ENCODE data around the gene SPEF2. TPM values are rescaled to one million over a fixed set of nuclear protein-coding genes. Genes with fewer than 3 reads are reported as not detected.

SPEF2 gene
- polyA plus RNA-seq, 1 donor from 2014 or later: 18.5 TPM

GRCh38 chr5:35761541-35761940, 143.9 kb downstream of the SPEF2 start:
- no peak for TF ChIP-seq TAF1 (IDR thresholded peaks at IDR 0.05; ENCODE audit: low read depth)
- TF ChIP-seq MXI1 (conservative IDR thresholded peaks at IDR 0.05; ENCODE audit: poor library complexity, severe bottlenecking): no peak
- TF ChIP-seq SMC3 (conservative IDR thresholded peaks at IDR 0.05; ENCODE audit: poor library complexity): no peak
- no peak for TF ChIP-seq EZH2 (IDR thresholded peaks at IDR 0.05; ENCODE audit: borderline replicate concordance, insufficient read depth, low read length, poor library complexity, severe bottlenecking)
- no peak for TF ChIP-seq REST (IDR thresholded peaks at IDR 0.05; ENCODE audit: borderline replicate concordance)
- TF ChIP-seq EP300 (conservative IDR thresholded peaks at IDR 0.05; ENCODE audit: poor library complexity, severe bottlenecking): no peak
- TF ChIP-seq RAD21 (conservative IDR thresholded peaks at IDR 0.05): no peak
- TF ChIP-seq CTCF (IDR thresholded peaks at IDR 0.05; ENCODE audit: poor library complexity, severe bottlenecking): no peak
- TF ChIP-seq POLR2AphosphoS5 (IDR thresholded peaks at IDR 0.05): no peak
- no peaks in the 10 kb centered on the region for H4K20me1 ChIP-seq (ENCODE audit: insufficient read depth)
- H3K27ac ChIP-seq (ENCODE audit: low read length): no peak overlapping the region
- no peak overlapping the region for H3K4me2 ChIP-seq (ENCODE audit: low read length)
- H2AFZ ChIP-seq (ENCODE audit: low read depth, low read length): no peak overlapping the region
- no peaks in the 10 kb centered on the region for H3F3A ChIP-seq (ENCODE audit: insufficient read depth, low read length, poor library complexity, severe bottlenecking)
- no peaks in the 10 kb centered on the region for H3K27me3 ChIP-seq (ENCODE audit: insufficient read depth, low read depth, low read length)
- H3K36me3 ChIP-seq (ENCODE audit: insufficient read depth, low read length): no peaks in the 10 kb centered on the region
- no peaks in the 10 kb centered on the region for H3K9me2 ChIP-seq (ENCODE audit: insufficient read depth, low read length)
- no peaks in the 10 kb centered on the region for H3K79me2 ChIP-seq (replicated peaks; ENCODE audit: insufficient read depth, low read length)
- no peak overlapping the region for H3K9ac ChIP-seq (ENCODE audit: low read length)
- H3K9me3 ChIP-seq (ENCODE audit: low read length): no peaks in the 10 kb centered on the region
- H3K4me3 ChIP-seq (ENCODE audit: low read length): no peak overlapping the region

DNA sequence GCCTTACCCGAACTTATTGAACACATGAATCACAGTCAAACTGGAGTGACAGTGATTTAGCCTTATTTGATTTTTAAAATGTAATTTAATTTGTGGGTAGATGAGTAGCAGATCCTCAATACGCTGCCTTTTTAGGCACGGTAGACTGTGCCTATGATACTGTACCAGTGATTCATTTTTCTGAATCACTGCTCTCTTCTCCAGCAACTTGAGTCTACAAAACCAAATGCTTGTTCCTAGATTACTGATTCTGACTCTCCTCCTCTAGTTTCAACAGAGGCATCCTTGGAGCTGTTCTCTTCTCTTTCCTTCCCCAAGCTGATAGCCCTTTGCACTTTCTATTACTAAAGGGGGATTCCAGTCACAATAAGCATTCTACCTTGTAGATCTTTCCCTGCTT, 144.7 kb downstream of the SPEF2 start:
- no peak overlapping the region for H3K4me3 ChIP-seq (ENCODE audit: low read length)
- H3K4me2 ChIP-seq (ENCODE audit: low read length): no peak overlapping the region
- H3K9me3 ChIP-seq (ENCODE audit: low read length): no peaks in the 10 kb centered on the region
- H3K9ac ChIP-seq (ENCODE audit: low read length): no peak overlapping the region
- no peaks in the 10 kb centered on the region for H3K27me3 ChIP-seq (ENCODE audit: insufficient read depth, low read depth, low read length)
- no peaks in the 10 kb centered on the region for H3K79me2 ChIP-seq (replicated peaks; ENCODE audit: insufficient read depth, low read length)
- no peak for TF ChIP-seq SMC3 (conservative IDR thresholded peaks at IDR 0.05; ENCODE audit: poor library complexity)
- no peak for TF ChIP-seq REST (IDR thresholded peaks at IDR 0.05; ENCODE audit: borderline replicate concordance)
- TF ChIP-seq EP300 (conservative IDR thresholded peaks at IDR 0.05; ENCODE audit: poor library complexity, severe bottlenecking): no peak
- TF ChIP-seq EZH2 (IDR thresholded peaks at IDR 0.05; ENCODE audit: borderline replicate concordance, insufficient read depth, low read length, poor library complexity, severe bottlenecking): no peak
- TF ChIP-seq CTCF (IDR thresholded peaks at IDR 0.05; ENCODE audit: poor library complexity, severe bottlenecking): no peak
- TF ChIP-seq TAF1 (IDR thresholded peaks at IDR 0.05; ENCODE audit: low read depth): no peak
- no peak for TF ChIP-seq RAD21 (conservative IDR thresholded peaks at IDR 0.05)
- TF ChIP-seq MXI1 (conservative IDR thresholded peaks at IDR 0.05; ENCODE audit: poor library complexity, severe bottlenecking): no peak
- TF ChIP-seq POLR2AphosphoS5 (IDR thresholded peaks at IDR 0.05): no peak
- no peaks in the 10 kb centered on the region for H3K36me3 ChIP-seq (ENCODE audit: insufficient read depth, low read length)
- no peak overlapping the region for H3K27ac ChIP-seq (ENCODE audit: low read length)
- H2AFZ ChIP-seq (ENCODE audit: low read depth, low read length): no peak overlapping the region
- H3K9me2 ChIP-seq (ENCODE audit: insufficient read depth, low read length): no peaks in the 10 kb centered on the region
- no peaks in the 10 kb centered on the region for H4K20me1 ChIP-seq (ENCODE audit: insufficient read depth)
- no peaks in the 10 kb centered on the region for H3F3A ChIP-seq (ENCODE audit: insufficient read depth, low read length, poor library complexity, severe bottlenecking)

All from neural cell (in vitro differentiated cells).